Bronchial epithelial cell (primary cell): ENCODE results near the gene PXYLP1. TPM values are rescaled to one million over a fixed set of nuclear protein-coding genes. Genes with fewer than 3 reads are reported as not detected.

Experiments
- DNase-seq: peaks from one replicate; pipeline ENCODE4 v3.0.0-alpha.2; 2010; ENCODE audit warnings: low read depth
- FAIRE-seq: peaks from 2 replicates; lab custom pipeline; 2011; peaks lifted over from hg19 to GRCh38; lab: Jason Lieb, UNC
- H3K27me3 ChIP-seq: 2 replicates; pipeline ENCODE4 v1.5.1; 2011; ENCODE audit warnings: low read length; ENCODE audit not compliant: control insufficient read depth, insufficient read depth
- H3K36me3 ChIP-seq: 2 replicates; pipeline ENCODE4 v1.5.1; 2011; ENCODE audit warnings: low read length; ENCODE audit not compliant: control insufficient read depth, insufficient read depth
- H3K4me3 ChIP-seq: 2 replicates; pipeline ENCODE4 v1.5.1; 2011; ENCODE audit warnings: mild to moderate bottlenecking, low read depth, low read length, control low read depth
- total RNA-seq: library from RNA; depleted of rRNA; stranded (reverse); fragments of >200 nt; gene quantifications from 2 replicates; pipeline ENCODE4 v1.2.1, GENCODE V29; 2014
- TF ChIP-seq, protein P1 (sequence below): IDR thresholded peaks from 2 replicates; pipeline ENCODE4 v1.5.1; 2011; ENCODE audit warnings: mild to moderate bottlenecking, moderate library complexity, low read length, control low read depth, inconsistent platforms; ENCODE audit not compliant: insufficient read depth, severe bottlenecking

PXYLP1 gene
- total RNA-seq, 1 donor from 2014 or later = 9.0 TPM

DNA sequence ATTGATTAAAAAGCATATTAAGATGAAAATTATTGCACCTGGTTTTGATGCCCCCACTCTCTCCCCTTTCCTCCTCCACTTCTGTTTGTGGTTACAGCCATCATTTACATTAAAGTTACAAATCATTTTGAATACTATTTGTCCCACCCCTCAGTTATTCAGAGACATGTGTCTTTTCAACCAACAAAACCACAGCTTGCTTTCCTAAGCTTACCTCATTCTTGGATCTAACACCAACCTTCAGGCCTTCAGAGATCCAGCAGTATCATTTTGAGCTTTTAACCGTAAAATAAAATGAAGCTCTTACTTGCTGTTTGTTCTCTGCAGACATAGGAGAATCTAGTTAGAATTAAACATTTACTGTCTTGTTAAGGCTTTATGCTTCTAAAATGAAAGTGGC lies 4.7 kb downstream of the PXYLP1 start:
- Histone ChIP-seq H3K36me3 (no peaks in the 10 kb centered on the region), H3K4me3 (no peak overlapping the region), H3K27me3 (no peaks in the 10 kb centered on the region)
- FAIRE-seq (no peak), DNase-seq (no peak)
- TF ChIP-seq, protein P1, sequence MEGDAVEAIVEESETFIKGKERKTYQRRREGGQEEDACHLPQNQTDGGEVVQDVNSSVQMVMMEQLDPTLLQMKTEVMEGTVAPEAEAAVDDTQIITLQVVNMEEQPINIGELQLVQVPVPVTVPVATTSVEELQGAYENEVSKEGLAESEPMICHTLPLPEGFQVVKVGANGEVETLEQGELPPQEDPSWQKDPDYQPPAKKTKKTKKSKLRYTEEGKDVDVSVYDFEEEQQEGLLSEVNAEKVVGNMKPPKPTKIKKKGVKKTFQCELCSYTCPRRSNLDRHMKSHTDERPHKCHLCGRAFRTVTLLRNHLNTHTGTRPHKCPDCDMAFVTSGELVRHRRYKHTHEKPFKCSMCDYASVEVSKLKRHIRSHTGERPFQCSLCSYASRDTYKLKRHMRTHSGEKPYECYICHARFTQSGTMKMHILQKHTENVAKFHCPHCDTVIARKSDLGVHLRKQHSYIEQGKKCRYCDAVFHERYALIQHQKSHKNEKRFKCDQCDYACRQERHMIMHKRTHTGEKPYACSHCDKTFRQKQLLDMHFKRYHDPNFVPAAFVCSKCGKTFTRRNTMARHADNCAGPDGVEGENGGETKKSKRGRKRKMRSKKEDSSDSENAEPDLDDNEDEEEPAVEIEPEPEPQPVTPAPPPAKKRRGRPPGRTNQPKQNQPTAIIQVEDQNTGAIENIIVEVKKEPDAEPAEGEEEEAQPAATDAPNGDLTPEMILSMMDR = no peak

DNA sequence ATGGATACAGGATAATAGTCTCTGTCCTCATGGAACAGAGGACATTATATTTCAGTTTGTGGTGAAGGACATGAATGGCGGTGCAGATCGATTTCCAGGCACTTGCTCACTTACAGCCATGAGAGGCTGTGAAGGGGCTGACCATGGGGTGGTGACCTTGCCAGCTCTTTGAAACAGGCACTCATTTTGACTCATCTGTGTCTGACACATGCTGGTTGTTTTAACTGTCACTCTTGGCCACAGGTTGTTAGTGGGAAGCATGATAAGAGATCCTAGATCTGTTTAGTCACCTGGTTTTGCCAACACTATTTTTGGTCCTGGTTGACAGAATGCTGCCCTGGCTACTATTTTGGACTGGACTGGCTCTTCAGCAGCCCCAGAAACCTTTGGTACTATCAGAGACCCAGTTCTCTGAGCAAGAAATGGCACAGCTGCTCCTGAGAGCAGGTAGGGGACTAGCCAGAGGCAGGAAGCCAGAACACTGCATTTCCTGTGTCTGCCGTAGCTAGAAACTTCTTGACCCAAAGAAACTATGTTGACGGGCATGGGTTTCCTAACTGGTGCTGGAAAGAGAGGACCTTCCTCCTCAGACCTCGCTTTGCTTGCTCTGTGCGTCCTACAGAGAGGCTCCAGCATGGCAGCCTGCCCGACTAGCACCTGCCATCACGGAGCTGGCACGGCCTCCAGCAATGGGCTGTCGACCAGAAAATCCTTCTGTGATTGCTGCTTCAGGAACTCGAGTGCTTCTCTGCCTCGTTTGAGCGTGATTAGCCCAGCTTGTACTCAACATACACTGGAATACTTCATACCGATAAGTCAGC lies 6.3 kb downstream of the PXYLP1 start:
- TF ChIP-seq, protein P1 = no peak
- H3K36me3 ChIP-seq = no peaks in the 10 kb centered on the region
- H3K27me3 ChIP-seq = no peaks in the 10 kb centered on the region
- no peak overlapping the region for H3K4me3 ChIP-seq
- DNase-seq = no peak
- no peak for FAIRE-seq

DNA sequence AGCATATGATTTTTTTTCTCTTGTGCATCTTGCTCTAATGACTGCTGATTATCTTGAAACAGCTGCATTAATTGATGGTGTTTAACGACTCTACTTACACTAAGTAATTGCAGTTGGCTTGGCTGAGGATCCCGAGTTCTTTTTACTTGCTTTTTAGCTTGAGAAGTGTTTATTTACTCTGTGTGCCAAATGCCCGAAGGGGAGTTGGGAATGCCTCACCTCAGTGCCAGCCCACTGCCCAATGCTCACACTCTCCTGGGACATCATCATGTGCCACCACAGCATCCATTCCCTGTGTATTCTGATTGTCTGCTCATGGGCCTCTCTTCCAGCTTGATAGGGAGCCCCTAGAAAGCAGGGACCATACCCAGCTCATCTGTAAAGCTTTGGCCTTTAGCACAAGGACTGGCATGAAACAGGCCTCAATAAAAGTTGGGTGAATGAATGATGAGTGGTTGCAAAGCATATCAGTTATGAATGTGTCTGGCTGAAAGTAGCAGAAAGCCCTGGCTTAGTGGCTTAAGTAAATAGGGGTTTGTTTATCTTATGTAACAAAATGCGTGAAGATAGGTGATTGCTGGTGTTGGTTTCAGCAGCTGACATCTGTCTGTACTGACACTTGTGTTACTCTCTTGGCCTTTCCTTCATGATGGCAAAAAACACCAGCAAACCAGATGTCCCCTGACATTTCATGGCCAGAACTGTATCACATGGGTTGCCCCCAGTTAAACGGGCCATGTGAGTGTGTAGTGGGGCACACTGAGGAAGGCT lies 8.1 kb downstream of the PXYLP1 start:
- FAIRE-seq (no peak), DNase-seq (no peak)
- Histone ChIP-seq H3K27me3 (no peaks in the 10 kb centered on the region), H3K4me3 (no peak overlapping the region), H3K36me3 (no peaks in the 10 kb centered on the region)
- TF ChIP-seq, protein P1 = no peak

DNA sequence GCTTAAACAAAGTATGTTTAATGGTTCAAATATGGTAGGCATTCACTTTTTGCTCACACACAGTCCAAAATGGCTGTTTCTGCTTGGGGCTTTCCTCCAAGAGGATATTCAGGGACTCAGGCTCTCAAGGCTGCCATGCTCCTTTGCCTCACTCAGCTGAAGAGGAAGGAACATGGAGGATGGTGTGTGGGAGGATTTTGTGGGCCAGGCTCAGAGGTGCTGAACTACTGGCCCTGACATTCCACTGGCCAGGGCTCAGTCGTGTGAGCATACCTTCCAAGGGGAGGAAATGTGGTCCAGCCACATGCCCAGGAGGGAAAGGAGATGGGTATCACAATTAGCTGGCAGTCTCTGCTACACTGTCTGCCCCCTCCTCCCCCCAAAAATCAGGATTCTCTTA lies 8.7 kb downstream of the PXYLP1 start:
- FAIRE-seq = no peak
- DNase-seq = no peak
- Histone ChIP-seq H3K4me3 (no peak overlapping the region), H3K27me3 (no peaks in the 10 kb centered on the region), H3K36me3 (no peaks in the 10 kb centered on the region)
- TF ChIP-seq, protein P1 = no peak

DNA sequence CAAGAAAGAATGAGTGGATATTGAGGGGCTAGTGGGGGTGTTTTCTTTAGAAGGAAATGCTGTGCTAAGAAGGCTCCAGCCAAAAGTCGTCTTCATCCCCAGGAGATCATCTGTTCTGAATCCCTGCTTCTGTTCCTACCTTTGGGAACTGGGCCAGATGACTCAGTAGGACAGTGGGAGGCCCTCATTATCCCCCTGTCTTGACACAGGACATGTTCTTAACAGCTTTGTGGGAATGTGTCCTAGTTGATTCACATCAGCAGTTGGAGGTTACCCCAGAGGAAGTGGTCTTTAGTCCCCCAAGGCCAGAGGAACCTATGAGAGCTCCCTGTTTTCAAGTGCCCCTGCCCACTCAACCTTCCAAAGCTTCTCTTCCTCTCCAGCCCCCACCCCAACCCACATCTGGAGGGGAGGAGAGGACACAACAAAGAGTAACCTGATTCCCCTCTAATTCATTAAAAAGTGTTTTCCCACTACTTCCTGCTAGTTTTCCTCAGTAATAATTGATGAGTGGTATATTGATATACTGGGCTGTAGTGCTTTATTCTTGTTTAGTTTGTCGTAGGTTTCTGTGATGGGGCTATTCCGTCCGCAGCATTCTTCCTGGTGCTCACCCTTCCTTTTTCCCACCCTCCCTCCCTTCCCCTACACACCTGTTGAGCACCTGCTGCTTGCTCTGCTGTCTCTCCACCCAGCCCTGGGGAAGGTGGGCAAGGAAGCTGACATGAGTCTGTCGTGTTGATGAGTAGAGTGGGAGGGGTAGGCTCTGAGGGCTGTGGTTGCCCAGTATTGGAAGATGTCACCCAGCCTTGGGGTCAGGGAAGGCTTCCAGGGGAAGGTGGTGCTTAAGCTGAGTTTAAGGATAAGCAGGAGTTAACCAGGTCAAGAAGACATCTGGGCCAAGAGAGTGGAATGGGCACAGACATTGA lies 9.3 kb downstream of the PXYLP1 start:
- H3K36me3 ChIP-seq = no peaks in the 10 kb centered on the region
- no peak overlapping the region for H3K4me3 ChIP-seq
- FAIRE-seq (no peak), DNase-seq (peak; percentile 34)
- no peaks in the 10 kb centered on the region for H3K27me3 ChIP-seq
- TF ChIP-seq, protein P1 = no peak
